Cardiac muscle cell (in vitro differentiated cells and primary cell): ENCODE data around the gene TNFRSF25. TPM values are rescaled to one million over a fixed set of nuclear protein-coding genes. Genes with fewer than 3 reads are reported as not detected.
A peak's percentile ranks its signal among the peaks of the same experiment; 100 is the strongest.
"Not testable (repeated sequence)": the region's sequence is repeated elsewhere in the genome, so short reads cannot be mapped to it uniquely, and the experiment has no call there.

Experiments used
- DNase-seq, 2 donors: peaks; one replicate each; pipeline versions ENCODE4 v3.0.0 to v3.0.0-alpha.2; 2010 to 2017; ENCODE audit warnings: low read depth in 1 of 2, low spot score in 1 of 2
- H3K27ac ChIP-seq: fragments of 200-600 bp; sonication (generic); 2 replicates; pipeline ENCODE4 v1.5.1; 2016
- H3K27me3 ChIP-seq: fragments of 200-600 bp; sonication (generic); 2 replicates; pipeline ENCODE4 v1.6.0; 2016; ENCODE audit warnings: control low read depth
- H3K36me3 ChIP-seq: fragments of 200-600 bp; sonication (generic); 2 replicates; pipeline ENCODE4 v1.5.1; 2016; ENCODE audit warnings: control low read depth
- H3K4me1 ChIP-seq: fragments of 200-600 bp; sonication (generic); 2 replicates; pipeline ENCODE4 v1.8.1; 2017; ENCODE audit warnings: low read depth, mild to moderate bottlenecking, mixed run types
- H3K4me3 ChIP-seq: fragments of 200-600 bp; sonication (generic); 2 replicates; pipeline ENCODE4 v1.5.1; 2016; ENCODE audit warnings: mild to moderate bottlenecking
- H3K9me3 ChIP-seq: fragments of 200-600 bp; sonication (generic); 2 replicates; pipeline ENCODE4 v1.5.1; 2017; ENCODE audit warnings: low read depth, mild to moderate bottlenecking, control low read depth
- CTCF ChIP-seq: IDR thresholded peaks from 2 replicates; pipeline ENCODE4 v1.5.1; 2012; ENCODE audit warnings: low read depth, mild to moderate bottlenecking, low read length
- polyA plus RNA-seq: library from polyadenylated mRNA; unstranded; fragments of >200 nt; fragmentation: Nextera tagmentation; extraction: Ambion mirVana; gene quantifications from 2 replicates; pipeline ENCODE4 v1.2.1, GENCODE V29; 2016
- total RNA-seq: library from RNA; depleted of rRNA; stranded (reverse); fragments of >200 nt; gene quantifications from 2 replicates; pipeline ENCODE4 v1.2.3, GENCODE V29; 2016

Gene TNFRSF25
- total and polyA plus RNA-seq, 2 experiments from 2014 or later, result 11.8 to 31.4 TPM

GRCh38 chr1:6460301-6461050, 5.5 kb downstream of the TNFRSF25 start:
- DNase-seq, result peak in 1 of 2 donors; percentile 26
- no peak overlapping the region for H3K27ac ChIP-seq
- H3K9me3 ChIP-seq, result no peaks in the 10 kb centered on the region
- H3K4me3 ChIP-seq, result no peak overlapping the region
- no peak for TF ChIP-seq CTCF
- no peaks in the 10 kb centered on the region for H3K36me3 ChIP-seq
- no peaks in the 10 kb centered on the region for H3K27me3 ChIP-seq
- H3K4me1 ChIP-seq, result no peaks in the 10 kb centered on the region

- no peak for TF ChIP-seq CTCF
- Histone ChIP-seq H3K36me3 (no peaks in the 10 kb centered on the region), H3K27ac (no peak overlapping the region), H3K9me3 (no peaks in the 10 kb centered on the region), H3K4me1 (no peaks in the 10 kb centered on the region), H3K4me3 (no peak overlapping the region), H3K27me3 (no peaks in the 10 kb centered on the region)
- DNase-seq, result no peak
Observed at GRCh38 chr1:6459850-6460265, 6.1 kb downstream of the TNFRSF25 start.

GRCh38 chr1:6456800-6457466, 9.0 kb downstream of the TNFRSF25 start:
- no peak for TF ChIP-seq CTCF
- Histone ChIP-seq H3K36me3 (no peaks in the 10 kb centered on the region), H3K27ac (no peak overlapping the region), H3K4me3 (no peak overlapping the region), H3K4me1 (no peaks in the 10 kb centered on the region), H3K9me3 (no peaks in the 10 kb centered on the region), H3K27me3 (no peaks in the 10 kb centered on the region)
- no peak for DNase-seq

GRCh38 chr1:6455752-6456520, 10.0 kb downstream of the TNFRSF25 start:
- not testable (repeated sequence) for H3K9me3 ChIP-seq, H3K27ac ChIP-seq, DNase-seq, H3K36me3 ChIP-seq, H3K4me1 ChIP-seq, H3K27me3 ChIP-seq, H3K4me3 ChIP-seq

GRCh38 chr1:6454856-6455751, 10.9 kb downstream of the TNFRSF25 start:
- DNase-seq, result peak in 1 of 2 donors; percentile 29
- Histone ChIP-seq H3K4me1 (no peaks in the 10 kb centered on the region), H3K4me3 (no peak overlapping the region), H3K27me3 (no peaks in the 10 kb centered on the region), H3K36me3 (no peaks in the 10 kb centered on the region), H3K9me3 (no peaks in the 10 kb centered on the region), H3K27ac (no peak overlapping the region)
- TF ChIP-seq CTCF, result no peak

- DNase-seq, result peak in 1 of 2 donors; percentile 30
- not testable (repeated sequence) for H3K27me3 ChIP-seq, H3K4me3 ChIP-seq, H3K36me3 ChIP-seq, H3K9me3 ChIP-seq, H3K4me1 ChIP-seq, H3K27ac ChIP-seq
Observed at GRCh38 chr1:6453895-6454855, 11.8 kb downstream of the TNFRSF25 start.
